H4 (cell line): ENCODE measurements around the gene TULP3. TPM values are rescaled to one million over a fixed set of nuclear protein-coding genes. Genes with fewer than 3 reads are reported as not detected.

Experiments
- DNase-seq: peaks from one replicate; pipeline ENCODE4 v3.0.0-alpha.2; 2015; ENCODE audit warnings: low spot score
- total RNA-seq: library from RNA; depleted of rRNA; stranded (reverse); fragments of >200 nt; shearing (Covaris generic); gene quantifications from 2 replicates; pipeline ENCODE4 v1.2.3, GENCODE V29; 2014

The TULP3 gene
- total RNA-seq, 1 experiment from 2014 or later = 35.1 TPM

DNA sequence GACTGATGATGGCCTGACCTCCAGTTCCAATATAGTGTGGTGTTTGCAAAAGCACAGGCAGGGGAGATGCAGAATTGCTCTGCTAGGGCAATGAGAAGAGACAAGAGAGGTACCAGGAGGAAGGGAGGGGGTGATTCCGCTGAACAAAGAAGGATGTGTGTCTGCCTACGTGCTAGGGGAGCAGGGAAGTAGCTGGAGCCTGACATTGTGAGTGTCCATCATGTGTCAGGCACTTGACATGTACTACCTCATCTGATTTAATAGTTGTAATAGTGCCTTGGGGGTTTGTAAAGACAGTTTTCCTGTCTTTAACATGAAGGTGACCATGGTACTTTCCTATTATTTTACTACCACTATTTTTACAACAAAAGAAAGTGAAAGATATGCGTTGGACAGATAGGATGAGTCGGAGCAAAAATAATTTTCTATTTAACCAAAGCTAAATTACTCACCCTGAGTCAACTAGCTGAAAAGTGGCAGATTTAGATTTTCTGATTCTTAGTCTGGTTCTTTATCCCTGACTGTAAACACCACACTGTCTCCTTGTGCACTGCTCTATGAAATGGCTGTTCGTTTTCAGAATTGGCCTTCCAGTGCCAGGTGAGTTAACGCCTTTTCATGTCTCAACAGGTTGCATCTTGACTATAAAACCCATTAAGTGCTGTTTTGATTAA is 34.8 kb downstream of the TULP3 start:
- no peak for DNase-seq

DNA sequence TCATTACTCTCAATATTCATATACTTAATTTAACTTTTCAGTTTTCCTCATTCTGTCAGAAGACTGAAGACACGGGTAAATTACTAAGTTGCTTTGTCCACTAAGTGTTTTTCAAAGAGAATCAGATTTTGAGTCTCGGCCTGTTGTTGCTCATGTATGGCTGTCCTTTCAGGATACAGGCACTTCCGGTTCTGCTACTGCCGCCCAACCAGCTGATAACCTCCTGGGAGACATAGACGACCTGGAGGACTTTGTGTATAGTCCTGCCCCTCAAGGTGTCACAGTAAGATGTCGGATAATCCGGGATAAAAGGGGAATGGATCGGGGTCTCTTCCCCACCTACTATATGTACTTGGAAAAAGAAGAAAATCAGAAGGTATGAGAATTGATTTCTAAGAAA is 40.2 kb downstream of the TULP3 start:
- DNase-seq = no peak

DNA sequence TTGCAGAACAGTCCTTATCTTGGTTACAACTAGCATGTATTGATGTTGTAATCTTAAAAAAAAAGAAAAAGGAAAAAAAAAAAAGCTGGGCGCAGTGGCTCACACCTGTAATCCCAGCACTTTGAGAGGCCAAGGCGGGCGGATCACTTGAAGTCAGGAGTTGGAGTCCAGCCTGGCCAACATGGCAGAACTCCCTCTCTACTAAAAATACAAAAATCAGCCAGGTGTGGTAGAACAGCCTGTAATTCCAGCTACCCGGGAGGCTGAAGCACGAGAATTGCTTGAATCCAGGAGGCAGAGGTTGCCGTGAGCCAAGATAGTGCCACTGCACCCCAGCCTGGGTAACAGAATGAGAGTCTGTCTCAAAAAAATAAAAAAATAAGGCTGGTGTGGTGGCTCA is 42.9 kb downstream of the TULP3 start:
- no peak for DNase-seq

DNA sequence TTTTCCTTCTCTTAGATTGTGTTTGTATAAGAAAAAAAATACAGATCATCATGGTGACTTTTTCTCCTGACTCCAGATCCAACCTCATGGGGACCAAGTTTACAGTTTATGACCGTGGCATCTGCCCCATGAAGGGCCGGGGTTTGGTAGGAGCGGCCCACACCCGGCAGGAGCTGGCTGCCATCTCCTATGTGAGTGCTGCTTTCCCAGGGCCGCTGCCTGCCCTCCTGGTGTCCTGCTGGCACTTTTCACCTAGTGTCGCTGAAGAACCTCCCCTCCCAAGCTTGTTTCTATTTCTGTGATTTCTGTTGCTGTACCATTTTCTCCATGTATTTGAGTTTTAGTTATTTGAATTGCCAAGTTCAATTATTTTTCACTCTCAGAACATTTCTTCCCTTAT is 43.7 kb downstream of the TULP3 start:
- no peak for DNase-seq

DNA sequence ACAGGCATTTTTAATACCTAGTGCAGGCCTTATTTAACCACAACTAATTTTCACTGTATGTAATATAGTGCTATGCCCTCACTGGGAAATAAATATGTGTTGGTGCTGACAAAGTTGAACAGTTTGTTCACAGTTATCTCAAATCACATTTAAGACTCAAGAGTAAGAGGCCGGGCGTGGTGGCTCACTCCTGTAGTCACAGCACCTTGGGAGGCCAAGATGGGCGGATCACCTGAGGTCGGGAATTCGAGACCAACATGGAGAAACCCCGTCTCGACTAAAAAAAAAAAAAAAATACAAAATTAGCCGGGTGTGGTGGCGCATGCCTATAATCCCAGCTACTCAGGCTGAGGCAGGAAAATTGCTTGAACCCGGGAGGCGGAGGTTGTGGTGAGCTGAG is 45.6 kb downstream of the TULP3 start:
- no peak for DNase-seq

DNA sequence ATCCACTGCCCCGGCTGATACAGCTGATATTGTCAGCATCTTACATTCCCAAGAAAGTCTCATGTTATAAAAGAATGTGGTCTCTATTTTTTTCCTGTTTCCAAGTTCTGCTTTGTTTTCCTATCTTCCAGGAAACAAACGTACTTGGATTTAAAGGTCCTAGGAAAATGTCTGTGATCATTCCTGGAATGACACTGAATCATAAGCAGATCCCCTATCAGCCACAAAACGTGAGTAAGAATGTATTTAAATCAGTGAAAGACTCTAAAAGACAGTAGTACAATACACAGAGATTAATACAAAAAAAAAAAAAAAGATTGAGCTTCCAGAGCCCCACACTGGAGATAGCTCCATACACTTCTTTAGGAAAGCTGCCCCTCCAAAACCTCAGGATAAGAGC is 46.8 kb downstream of the TULP3 start:
- DNase-seq = no peak

DNA sequence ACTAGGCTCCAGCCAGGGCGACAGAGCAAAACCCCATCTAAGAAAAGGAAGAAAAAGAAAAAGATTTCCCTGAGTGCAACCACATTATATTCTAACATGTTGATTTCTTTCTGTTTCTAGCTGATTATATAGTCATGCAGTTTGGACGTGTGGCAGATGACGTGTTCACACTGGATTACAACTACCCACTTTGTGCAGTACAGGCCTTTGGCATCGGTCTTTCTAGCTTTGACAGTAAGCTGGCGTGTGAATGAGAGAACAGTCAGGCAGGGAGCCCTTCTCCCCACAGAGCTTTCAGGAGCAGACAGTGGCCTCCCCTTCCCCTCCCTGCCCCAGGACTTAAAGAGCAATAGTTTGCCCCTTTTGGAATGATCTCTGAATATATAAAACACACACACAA is 48.5 kb downstream of the TULP3 start:
- no peak for DNase-seq

DNA sequence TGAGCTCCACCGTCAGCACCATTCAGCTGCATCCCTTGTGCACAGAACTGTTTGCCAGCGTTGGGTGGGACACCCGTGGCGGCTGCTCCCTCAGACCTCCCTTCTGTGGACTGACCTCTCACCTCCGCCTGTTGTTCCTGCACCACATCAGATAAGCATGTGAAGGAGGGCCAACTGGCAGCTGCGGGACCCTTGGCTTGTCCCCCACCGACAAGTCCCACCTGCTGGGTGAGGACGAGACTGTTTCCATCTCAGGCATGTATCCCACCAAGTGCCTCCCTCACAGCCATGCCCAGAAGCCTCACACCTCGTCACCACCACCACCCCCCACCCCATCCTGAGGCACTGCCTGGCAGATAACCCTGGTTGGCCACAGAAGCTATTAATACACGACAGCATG is 49.9 kb downstream of the TULP3 start:
- no peak for DNase-seq

DNA sequence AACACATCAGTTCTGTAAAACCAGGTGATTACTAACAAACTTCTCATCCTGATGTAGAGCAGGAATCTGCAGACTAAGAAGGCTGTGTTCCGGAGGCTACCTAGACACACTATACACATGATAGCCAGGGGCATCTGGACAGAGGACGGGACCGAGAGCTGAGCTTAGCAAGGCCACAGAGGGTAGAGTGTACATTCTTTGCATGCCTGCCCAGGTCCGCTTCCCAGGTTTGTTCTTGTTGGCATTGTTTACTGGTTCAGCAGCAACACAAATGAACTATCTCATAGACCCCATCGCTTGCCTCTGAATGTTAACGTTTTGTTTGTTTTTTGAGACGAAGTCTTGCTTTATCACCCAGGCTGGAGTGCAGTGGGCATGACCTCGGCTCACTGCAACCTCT is 50.8 kb downstream of the TULP3 start:
- DNase-seq = no peak

DNA sequence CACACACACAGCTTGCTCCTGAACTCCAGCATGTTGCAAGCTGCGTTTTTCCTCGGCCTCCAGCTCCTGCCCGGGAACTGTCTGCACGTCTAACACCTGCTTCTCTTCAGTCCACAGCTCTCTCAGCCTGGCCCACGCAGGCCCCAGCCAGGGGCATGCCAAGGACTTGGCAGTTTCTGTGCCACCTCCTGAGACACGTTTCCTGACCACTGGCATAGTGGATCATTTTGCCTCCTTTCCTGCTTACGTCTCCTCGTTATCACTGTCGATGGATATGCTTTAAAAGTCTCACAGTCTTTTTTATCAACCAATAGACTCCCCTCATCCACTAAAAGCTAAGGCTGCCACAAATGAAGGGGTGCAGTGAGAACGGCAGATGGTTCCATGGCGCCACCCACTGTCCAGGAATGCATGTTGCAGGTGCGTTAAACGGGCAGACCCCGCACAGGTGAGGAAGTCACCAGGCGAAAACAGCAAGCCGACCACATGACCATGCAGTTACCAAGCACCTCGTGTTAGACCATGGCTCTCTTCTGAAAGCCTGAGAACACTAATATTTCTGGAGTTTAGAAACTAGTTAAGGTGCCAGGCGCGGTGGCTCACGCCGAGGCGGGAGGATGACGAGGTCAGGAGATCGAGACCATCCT is 53.8 kb downstream of the TULP3 start:
- DNase-seq = no peak

DNA sequence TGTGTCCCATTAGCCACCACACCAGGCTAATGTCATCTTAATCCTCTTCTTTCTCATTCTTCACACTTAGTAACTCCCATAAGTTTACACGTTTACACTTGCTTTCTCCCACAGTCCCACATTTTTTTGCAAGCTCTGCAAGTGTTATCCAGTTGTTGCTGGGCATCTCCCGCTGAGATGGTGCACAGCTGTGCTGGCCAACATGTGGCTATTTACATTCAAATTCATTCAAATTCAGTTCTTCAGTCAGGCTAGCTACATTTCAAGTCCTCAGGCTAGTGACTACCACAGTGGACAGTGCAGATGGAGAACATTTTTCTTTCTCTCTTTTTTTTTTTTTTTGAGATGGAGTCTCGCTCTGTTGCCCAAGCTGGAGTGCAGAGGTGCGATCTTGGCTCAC is 58.7 kb downstream of the TULP3 start:
- DNase-seq = no peak

DNA sequence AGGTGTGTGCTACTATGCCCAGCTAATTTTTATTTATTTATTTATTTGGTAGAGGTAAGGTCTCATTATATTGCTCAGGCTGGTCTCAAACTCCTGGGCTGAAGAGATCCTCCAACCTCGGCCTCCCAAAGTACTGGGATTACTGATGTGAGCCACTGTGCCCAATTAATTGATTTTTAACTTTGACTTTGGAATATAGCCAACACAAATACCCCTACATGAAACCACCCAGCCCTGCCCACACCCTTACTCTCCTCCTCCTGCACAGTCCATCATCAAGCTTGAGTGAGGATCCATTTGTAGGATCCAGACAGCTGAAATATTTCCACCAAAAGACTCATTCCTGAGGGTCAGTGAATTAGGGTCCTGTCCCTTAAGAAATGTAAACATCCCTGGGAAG is 65.2 kb downstream of the TULP3 start:
- no peak for DNase-seq

DNA sequence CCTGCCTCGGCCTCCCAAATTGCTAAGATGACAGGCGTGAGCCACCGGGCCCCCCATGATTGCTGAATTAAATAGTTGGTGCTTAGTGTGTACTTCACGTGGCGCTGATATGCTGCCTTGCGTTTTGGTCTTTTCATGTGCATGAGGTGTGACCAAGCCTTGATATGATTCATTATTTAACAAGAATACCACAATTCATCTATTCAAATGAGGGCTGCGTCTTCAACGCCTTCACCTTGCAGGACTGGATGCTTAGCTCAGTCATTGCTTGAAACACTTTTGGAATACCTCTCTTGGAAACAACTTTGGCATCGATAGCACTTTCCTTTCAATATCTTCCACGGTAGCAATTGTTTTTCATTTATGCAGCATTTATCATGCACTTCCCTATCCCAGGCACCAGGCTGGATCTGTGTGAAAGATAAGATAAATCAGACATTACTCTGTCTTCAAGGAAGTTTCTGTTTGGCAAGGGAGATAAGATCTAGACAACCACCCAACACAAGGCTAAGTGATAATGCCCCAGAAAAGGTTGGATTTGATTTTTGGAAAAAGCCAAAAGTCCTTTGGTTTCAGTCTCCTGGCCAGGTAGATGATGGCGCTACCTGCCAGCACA is 67.2 kb downstream of the TULP3 start:
- DNase-seq = no peak

DNA sequence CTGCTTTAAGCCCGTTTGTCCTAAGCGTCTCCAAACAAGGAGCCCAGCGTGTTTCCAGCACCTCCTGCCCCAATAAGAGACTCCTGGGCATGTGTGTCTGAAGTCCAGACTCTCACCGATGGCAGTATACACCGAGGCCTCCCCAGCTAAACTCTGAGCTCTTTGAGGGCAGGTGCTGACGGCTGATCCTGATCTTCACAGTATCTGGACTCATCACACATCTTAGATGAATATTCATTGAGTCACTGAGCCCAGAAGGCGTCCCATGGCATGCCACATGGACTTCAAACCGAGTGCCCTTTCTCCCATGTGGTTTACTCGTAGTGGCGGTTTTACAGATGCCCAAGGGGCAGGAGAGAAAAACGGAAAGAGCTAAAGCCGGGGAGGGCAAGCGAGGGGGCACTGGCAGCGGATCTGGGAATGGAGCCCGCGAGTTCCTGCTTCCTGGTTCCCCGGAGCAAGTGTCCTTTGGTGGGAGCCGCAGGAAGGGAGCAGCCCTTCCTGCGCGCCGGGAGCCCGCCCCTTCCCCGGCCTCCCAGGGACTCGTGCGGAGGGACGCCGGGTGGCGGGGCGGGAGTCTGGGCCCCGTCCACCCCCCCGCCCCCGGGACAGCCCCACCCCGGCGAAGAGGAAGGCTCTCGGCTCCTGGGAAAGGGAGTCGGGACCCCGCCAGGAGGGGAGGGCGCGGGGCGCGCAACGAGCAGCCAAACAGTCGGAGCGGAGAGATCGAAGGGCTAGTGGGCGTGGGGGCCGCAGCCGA is 67.9 kb downstream of the TULP3 start:
- DNase-seq = peak; percentile 75

DNA sequence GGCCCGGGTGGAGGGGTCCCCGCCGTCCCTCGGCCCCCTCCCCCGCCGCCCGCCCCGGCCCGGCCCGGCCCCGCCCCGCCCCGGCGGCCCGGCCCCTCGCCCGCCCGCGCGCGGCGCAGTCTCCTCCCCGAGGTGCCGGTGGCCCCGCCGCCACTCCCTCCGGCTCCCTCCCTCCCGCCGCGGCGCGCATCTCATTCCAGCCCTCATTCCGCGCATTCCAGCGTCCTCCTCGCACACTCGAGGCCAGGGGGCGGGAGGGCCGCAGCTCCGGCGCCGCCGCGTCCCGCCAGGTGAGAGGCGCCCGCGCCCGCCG is 68.5 kb downstream of the TULP3 start, which contains the start of gene TEAD4:
Gene TEAD4, plus strand, starts transcription at position 206 of the 313 bp plus-strand sequence.
- peak; percentile 81 for DNase-seq

DNA sequence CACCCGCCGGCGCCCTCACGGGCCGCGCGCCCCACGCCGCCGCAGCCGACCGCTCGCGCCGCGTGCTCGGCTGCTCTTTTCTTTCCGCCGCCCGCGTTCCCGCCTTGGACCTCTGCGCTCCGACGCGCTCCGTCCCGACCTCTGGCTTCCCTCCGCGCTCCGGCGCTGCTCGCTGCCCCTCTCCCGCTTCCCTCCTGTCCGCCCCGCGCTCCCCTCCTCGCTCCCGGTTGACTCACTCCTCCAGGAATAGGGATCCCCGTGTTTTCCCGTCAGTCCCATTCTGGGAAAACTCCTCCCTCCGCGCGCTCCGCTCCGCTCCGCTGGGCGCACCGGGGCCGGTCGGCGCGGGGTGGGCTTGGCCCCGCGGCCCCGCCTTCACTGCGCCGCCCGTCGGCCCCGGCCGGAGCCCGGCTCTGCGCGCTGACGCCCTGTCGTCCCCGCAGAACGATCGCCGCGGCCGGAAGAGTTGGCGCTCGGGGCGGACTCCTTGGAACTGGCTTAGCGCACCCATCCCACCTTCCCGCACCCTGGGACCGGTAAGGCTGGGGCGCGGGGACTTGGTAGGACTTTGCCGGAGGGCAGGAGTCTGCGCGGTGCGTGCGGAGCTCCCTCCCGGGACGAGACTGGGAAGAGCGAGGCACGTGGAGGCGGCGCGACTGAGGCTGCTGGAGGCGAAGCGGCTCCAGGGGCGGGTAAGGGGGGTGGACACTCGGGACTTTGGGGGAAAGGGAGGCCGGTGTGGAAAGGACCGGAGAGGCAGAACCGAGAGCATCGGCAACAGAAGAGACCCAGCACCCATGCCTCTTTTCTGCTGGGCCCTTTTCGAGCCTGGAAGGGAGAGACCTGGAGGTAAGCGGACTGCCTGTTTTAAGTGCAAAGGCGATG is 69.1 kb downstream of the TULP3 start:
- DNase-seq = peak; percentile 54

DNA sequence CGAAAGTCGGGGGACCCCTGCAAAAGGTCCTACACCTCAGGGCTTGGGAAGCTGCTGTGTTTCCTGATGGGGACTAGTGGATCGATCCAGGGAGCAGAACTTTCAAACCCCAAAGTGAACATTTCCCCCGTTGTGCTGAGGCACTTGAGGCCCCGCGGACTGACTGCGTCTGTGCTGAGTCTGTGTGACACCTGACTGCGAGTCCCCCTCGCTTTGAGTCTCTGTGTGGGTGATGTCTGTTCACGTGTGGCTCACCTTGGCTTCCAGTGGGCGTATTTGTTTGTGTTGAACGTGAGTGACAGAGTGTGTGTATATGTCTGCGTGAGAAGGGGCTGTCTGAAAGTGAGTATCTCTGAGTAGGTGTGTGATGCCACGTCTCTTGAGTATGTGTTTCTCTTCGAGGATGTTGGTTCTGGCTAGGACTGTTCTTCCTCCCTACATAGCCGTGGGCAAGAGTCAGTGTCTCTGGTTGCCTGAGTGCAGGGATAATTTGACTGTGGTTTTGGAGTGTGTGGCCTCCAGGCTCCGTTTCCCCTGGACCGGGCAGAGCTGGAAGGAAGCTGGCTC is 69.8 kb downstream of the TULP3 start:
- peak; percentile 26 for DNase-seq

DNA sequence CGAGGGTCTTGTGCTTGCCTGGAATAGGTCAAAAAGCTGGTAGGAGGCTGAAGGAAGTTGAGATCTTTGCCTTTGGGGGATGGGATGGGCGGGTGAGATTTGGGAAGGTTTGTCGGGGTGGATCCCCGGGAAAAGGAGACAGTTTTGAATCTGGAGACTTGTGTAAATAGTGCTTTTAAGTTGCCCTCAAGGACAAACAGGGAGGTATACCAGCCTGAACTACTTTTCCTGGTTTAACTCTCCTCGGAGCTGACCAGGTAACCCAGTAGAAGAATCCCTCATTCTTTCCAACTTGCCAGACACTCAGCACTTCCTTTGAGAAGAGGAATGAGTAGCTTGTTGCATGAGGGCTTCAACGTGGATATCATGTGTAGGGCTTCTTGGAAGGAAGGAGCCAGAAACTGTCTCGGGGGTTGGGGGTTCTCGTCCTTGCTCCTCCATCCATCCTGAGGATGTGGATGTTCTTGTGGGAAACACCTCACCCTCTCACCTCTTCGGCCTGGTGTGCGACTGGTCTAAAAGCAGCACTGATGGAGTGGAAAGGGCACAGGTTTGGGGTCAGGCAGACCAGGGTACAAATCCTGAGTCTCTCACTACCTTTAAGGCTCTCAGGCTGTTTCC is 70.4 kb downstream of the TULP3 start:
- no peak for DNase-seq

DNA sequence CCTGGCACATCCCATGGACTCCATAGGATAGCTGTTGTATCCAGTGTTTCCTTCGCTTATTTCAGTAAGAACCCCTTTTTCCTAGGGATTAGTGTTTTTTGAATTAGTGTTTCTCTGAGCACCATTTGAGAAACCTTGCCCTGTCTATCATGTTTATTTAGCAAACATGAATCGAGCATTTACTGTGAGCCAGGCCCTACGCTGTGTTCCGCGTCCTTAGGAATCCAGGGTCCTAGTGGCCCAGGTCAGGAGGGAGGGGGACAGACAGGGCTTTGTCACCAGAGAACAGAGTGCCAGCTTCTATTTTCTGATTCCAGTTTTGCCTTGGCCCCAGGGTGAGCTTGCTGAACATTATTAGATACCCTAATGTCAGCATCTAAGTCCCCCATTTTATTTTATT is 71.0 kb downstream of the TULP3 start:
- DNase-seq = no peak

DNA sequence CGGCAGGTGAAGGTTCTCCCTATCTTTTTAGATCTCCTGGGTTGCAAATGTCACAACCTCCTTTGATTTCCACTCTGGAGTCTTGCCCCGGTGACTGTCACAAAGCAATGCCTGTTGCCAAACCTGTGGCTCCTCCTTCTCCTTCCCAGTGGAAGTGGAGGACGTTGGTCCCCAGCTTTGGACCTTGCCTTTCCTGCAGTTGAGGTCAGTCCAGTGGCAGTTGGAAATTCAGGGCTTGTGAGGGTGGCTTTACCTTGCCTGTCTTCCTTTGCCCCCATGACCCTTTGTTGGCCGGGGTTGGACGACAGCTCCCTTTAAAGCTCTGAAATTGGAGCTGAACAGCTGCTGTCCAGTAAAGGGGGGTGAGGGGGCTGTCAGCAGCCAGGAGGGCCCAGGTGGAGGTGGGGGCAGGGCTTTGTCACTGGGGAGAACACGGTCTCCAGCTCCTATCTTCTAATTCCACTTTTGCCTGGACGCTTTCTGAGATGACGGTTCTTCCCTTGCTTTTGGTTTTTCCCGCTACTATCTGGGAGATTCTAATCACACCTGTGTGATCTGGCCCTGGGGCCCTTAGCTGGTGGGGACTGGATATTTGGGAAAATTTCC is 72.6 kb downstream of the TULP3 start:
- no peak for DNase-seq
